Activated naive CD4-positive, alpha-beta T cell treated with anti-CD3 and anti-CD28 coated beads, Interleukin-2, amount 50 U/mL, for 16 hours (primary cell): ENCODE results near the gene NCAPG2.
"Not testable (repeated sequence)": the region's sequence is repeated elsewhere in the genome, so short reads cannot be mapped to it uniquely, and the experiment has no call there.

Experiments used
- DNase-seq: peaks from one replicate; pipeline ENCODE4 v3.0.0-alpha.2; 2020

NCAPG2 gene

GRCh38 chr7:158664406-158664805 lies 40.2 kb downstream of the NCAPG2 start:
- no peak for DNase-seq

GRCh38 chr7:158663428-158663741 lies 41.2 kb downstream of the NCAPG2 start:
- DNase-seq: no peak

GRCh38 chr7:158662610-158663427 lies 41.8 kb downstream of the NCAPG2 start:
- DNase-seq: no peak

- DNase-seq: no peak
These were observed 46.1 kb downstream of the NCAPG2 start for GRCh38 chr7:158658475-158658874.

- no peak for DNase-seq
These were observed 47.3 kb downstream of the NCAPG2 start for GRCh38 chr7:158657189-158657746.

GRCh38 chr7:158655931-158656441 lies 48.6 kb downstream of the NCAPG2 start:
- peak; percentile 45 for DNase-seq

- DNase-seq: no peak
These were observed 49.1 kb downstream of the NCAPG2 start for GRCh38 chr7:158655507-158655906.

GRCh38 chr7:158651968-158652565 lies 52.5 kb downstream of the NCAPG2 start:
- DNase-seq: no peak

GRCh38 chr7:158650821-158651225 lies 53.8 kb downstream of the NCAPG2 start:
- no peak for DNase-seq

- DNase-seq: no peak
These were observed 55.3 kb downstream of the NCAPG2 start for GRCh38 chr7:158649279-158649678.

GRCh38 chr7:158648787-158649186 lies 55.8 kb downstream of the NCAPG2 start:
- DNase-seq: no peak

- no peak for DNase-seq
These were observed 56.4 kb downstream of the NCAPG2 start for GRCh38 chr7:158648168-158648567.

GRCh38 chr7:158647475-158647792 lies 57.2 kb downstream of the NCAPG2 start:
- no peak for DNase-seq

GRCh38 chr7:158646766-158647474 lies 57.7 kb downstream of the NCAPG2 start:
- no peak for DNase-seq

- no peak for DNase-seq
These were observed 58.8 kb downstream of the NCAPG2 start for GRCh38 chr7:158645842-158646241.

- DNase-seq: no peak
These were observed 62.5 kb downstream of the NCAPG2 start for GRCh38 chr7:158642149-158642548.

- no peak for DNase-seq
These were observed 66.6 kb downstream of the NCAPG2 start for GRCh38 chr7:158638001-158638400.

GRCh38 chr7:158633055-158633956 lies 71.3 kb downstream of the NCAPG2 start:
- DNase-seq: no peak

GRCh38 chr7:158631574-158632195 lies 72.9 kb downstream of the NCAPG2 start:
- no peak for DNase-seq

- not testable (repeated sequence) for DNase-seq
These were observed 78.3 kb downstream of the NCAPG2 start for GRCh38 chr7:158626289-158626688.

GRCh38 chr7:158623241-158623640 lies 81.4 kb downstream of the NCAPG2 start:
- no peak for DNase-seq

GRCh38 chr7:158620839-158621441 lies 83.7 kb downstream of the NCAPG2 start:
- DNase-seq: no peak
